Effector CD8-positive, alpha-beta T cell (primary cell): ENCODE results near the gene SLC46A1.
"Not testable (repeated sequence)": the region's sequence is repeated elsewhere in the genome, so short reads cannot be mapped to it uniquely, and the experiment has no call there.

ENCODE experiments used
- DNase-seq: peaks from one replicate; lab custom pipeline; 2025; lab: John Stamatoyannopoulos, UW
- total RNA-seq, 4 experiments: gene quantifications; one replicate each; lab custom pipeline; 2026; lab: John Stamatoyannopoulos, UW

The SLC46A1 gene
- 1.6 to 6.2 (median 2.5) reads per million in 4 experiments for total RNA-seq

DNA sequence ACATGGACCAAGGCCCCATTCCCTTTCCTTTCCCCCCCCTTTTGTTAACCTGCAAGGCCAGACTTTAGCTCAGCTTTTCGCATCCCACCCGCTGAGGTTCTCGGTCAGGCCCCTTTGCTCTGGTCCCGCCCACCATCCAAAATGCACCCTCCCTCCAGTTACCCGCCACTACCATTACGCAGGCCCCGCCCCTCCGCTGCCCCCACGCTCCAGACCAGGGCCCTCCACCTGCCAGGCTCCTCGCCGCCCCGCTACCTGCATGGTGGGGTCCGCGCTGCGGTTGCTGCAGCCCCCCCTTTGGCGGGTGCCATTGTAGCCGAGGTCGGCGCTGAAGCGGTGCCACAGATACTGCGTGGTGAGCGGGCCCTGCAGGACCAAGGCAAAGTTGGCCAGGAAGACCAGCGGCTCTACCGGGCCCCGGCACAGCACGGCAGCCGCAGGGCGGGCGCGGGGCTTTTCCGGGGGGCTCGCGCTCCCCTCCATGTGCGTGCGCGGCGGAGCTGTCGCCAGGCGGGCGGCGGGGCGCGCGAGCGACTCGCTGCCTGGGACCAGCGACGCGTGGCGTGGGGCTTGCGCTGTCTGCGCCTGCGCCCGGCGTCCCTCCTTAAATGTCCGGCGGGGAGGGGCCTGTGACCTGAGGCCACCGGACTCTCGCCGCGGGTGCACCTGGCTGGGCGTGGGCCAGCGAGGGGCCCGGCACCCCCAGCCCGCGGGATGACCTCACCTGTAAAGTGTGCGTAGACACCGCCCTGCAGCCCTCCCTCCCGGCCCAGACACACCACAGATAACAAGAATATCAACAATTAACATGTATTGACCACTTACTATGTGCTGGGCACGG lies at the start of gene SLC46A1:
Gene SLC46A1 (minus strand): TSS at position 581 of the 841 bp plus-strand sequence. CDS start 98 bp downstream, at position 483.
- DNase-seq, result no peak

DNA sequence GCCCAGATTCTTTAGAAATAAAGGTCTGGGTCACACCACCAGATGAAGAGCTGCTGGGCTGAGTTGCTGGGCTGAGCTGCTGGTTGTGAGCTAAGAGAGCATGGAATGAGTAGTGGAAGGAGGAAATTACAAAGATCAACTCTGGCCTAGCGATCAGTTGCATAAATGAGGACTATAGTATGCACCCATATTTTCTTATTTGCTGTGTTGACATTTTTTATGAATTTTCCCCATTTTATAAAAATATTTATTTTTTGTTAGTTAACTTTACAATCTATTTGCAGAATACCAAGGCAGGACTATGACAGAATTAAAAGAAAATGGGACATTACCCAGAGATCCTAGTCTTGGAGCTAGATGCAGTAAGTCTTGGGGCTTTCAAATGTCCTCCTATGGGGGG lies 43.8 kb upstream of the SLC46A1 start:
- DNase-seq, result no peak

DNA sequence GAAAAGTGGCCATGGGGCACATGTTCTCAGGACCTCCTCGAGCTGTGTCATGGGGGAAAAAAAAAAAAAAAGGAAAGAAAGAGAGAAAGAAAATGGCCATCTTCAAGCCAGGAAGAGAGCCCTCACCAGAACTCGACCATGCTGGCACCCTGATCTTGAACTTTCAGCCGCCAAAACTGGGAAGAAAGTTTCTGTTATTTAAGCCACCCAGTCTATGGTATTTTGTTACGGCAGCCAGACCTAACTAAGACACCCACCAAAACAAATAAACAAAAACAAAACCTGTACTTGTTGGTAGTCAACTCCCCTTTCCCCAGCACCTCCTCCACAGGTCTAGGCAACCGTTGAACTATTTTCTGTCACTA lies 41.4 kb upstream of the SLC46A1 start:
- DNase-seq, result no peak

DNA sequence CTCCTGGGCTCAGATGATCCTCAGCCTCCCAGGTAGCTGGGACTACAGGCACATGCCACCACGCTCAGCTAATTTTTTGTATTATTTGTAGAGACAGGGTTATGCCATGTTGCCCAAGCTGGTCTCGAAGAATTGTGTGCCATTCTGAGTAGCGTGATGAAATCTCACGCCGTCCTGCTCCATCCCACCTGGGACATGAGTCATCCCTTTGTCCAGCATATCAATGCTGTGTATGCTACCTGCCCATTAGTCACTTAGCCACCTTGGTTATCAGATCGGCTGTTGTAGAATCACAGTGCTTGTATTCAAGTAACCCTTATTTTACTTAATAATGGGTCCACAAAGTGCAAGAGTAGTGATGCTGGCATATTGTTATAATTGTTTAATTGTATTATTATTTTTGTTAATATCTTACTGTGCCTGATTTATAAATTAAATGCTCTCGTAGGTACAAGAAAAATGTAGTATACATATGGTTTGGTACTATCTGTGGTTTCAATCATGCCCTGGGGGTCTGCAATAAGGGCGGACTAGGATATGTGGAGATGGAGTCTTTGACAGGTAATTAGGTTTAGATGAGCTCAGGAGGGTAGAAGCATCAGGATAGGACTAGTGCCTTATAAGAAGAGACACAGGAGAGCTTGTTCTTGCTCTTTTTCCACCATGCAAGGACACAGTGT lies 40.8 kb upstream of the SLC46A1 start:
- no peak for DNase-seq

DNA sequence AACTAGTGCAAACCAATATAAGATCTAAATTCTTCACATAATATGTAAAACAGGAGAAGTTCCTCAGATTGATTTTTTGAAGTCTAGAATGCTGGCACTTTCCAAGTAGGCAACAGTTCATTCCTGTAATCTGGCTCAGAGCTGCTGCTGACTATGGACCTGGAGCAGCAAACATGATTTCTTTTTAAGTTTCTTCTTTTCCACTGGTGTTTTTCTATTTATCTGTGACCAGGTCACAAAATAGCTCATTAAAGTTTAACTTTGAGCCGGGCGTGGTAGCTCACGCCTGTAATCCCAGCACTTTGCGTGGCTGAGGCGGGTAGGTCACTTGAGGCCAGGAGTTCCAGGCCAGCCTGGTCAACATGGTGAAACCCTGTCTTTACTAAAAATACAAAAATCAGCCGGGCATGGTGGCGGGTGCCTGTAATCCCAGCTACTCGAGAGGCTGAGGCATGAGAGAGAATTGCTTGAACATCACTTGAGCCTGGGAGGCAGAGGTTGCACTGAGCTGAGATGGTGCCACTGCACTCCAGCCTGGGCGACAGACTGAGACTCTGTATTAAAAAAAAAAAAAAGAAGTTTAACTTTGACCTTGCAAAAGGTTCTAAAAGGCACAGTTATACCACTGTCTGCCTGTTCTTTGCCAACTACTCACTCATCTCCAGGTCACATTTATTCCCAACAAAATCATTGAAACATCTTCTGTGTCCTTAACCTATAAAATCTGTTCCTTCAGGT lies 38.1 kb upstream of the SLC46A1 start:
- DNase-seq, result no peak

DNA sequence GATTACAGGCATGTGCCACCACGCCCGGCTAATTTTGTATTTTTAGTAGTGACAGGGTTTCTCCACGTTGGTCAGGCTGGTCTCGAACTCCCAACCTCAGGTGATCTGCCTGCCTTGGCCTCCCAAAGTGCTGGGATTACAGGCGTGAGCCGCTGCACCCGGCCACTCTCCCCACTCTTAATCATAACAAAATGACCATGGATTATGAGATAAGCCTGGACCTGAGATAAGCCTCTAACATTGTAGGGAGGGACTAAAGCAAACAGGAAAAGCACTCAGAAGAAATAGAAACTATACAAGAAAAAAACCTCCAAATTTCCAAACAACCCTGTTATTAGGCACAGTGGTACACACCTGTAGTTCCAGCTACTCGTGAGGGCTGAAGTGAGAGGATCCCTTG lies 28.3 kb upstream of the SLC46A1 start:
- not testable (repeated sequence) for DNase-seq

DNA sequence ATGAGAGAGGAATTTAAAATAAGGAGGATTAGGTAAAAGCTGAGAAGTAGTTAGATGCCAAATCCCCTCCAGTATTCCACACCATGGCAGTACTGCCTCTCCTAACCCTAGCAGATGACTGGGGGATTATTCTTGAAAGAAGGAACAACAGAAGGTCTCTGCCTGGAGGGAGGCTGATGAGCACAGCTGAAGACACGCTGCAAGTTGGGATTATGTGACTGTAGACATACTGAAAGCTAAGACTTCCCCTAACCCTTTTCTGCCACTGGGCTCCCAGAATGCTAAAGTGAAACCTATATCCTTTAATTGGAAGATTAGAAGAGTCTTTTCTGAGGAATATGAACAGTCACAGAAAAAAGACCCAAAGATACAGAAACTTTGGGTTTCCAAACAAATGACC lies 27.7 kb upstream of the SLC46A1 start:
- no peak for DNase-seq

DNA sequence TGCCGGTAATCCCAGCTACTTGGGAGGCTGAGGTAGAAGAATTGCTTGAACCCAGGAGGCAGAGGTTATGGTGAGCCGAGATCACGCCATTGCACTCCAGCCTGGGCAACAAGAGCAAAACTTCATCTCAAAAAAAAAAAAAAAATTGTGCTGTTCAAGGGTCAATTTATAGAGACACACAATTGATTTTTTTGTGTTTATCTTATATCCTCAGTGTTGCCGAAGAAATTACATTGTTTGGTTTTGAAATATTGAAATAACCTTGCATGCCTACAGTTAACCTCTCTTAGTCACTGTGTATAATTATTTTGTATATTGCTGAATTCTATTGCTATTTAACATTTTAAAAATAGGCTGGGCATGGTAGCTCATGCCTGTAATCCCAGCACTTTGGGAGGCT lies 22.0 kb upstream of the SLC46A1 start:
- DNase-seq, result not testable (repeated sequence)

DNA sequence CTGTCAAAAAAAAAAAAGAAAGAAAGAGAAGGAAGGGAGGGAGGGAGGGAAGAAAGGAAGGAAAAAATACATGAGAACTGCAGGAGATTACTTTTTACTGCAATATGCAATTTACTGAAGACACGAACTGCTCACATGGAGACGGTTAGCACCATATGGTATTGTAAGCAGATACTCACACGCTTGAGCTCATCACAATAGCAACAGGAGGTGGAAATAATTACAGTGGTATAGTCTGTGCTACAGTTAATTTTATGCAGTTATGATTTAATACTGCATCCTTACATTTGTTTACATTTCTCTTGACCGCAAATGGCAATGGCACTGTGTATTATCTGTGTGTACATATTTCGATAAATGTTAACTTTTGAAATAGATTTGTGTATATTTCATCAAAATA lies 21.4 kb upstream of the SLC46A1 start:
- DNase-seq, result no peak

DNA sequence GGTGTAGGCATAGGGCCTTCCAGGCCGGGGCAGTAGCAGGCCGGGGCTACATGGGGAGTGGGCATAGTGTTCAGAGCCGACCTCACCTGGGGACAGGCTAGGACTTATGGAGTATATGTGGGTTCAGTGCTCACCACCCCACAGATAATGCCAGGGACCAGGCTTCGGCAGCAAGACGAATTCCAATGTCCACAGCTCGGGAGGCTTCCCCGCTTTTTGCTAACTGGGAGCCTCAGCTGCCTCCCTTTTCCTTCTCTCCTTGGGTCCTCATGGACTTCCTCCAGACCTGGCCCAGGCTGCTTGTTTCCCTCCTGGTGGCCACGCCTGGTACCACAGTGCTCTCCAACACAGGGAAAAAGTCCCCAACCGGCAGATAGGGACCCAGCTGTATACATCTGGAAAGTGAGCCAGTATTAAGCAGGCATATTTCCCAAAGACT lies 20.1 kb upstream of the SLC46A1 start:
- no peak for DNase-seq

DNA sequence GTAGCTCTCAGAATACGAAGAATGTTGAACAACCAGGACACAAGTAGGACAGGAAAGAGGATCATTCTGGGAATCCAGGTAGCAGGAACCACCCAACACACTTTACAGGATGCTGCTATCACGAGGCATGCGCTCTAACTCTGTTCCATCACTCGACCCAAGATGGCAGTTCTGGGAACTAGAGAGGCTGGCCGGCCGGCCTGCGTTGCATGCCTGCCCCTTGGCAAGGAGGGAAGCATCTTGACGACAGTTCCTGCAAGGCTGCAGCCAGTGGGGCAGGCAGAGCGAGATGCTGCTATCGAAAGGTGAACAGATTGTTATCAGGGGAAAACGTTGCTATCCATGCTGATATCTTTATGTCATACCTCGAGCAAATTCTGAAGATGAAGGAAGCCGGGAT lies 19.2 kb upstream of the SLC46A1 start:
- no peak for DNase-seq

DNA sequence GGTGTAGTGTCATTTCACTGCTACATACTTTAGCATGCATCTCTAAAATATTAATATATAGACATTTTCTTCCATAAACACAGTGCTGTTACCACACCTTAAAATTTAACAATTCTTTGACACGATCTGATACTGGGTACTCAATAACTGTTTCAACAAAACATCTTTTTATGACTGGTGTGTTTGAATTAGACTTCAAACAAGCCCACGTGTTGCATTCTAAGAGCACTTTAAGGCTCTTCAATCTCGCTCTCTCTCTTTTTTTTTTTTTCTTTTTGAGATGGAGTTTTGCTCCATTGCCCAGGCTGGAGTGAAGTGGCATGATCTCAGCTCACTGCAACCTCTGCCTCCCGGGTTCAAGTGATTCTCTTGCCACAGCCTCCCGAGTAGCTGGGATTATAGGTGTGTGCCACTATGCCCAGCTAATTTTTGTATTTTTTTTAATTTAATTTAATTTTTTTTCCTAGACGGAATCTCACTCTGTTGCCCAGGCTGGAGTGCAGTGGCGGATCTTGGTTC lies 15.8 kb upstream of the SLC46A1 start:
- DNase-seq, result no peak

DNA sequence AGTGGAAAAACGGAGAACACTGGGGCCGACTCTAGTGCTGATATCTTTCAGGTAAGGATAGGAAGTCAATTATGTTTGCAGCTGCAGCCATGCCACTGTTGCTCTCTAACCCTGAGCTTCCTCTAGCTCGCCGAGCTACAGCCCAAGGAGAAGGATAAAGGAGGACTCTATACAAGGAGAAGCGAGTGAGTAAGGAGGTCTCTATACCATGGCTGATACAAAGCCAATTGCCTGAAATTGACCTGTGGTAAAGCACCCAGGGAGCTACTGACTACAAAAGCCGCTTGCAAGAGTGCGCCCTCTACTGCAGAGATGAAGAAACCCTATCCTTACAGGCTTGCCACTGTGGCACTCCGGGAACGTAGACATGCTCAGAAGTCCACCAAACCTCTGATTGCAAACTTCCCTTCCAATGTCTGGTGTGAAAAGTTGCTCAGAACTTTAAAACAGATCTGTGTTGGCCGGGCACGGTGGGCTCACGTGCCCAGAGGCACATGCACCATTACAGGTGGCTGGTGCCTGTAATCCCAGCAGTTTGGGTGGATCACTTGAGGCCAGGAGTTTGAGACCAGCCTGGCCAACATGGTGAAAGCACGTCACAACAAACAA lies 10.8 kb upstream of the SLC46A1 start:
- no peak for DNase-seq

DNA sequence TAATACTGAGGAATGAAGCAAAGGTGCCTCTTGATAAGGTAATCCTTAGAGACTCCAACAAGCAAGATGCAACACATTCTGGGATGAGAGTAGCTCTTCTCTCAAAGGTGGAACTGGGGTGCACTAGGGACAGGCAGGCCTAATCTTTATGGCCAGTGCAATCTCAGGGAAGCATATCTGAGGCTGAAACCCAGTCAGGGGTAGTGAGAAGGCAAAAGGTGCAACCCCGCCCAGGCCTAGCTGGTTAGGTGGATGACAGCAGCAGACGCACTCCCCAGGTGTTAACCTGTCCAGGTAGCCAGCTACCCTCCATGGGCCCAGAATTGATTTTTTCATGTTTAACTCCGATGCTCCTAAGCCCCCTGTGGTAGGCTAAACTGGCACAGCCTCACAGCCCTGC lies 9.9 kb upstream of the SLC46A1 start:
- no peak for DNase-seq

DNA sequence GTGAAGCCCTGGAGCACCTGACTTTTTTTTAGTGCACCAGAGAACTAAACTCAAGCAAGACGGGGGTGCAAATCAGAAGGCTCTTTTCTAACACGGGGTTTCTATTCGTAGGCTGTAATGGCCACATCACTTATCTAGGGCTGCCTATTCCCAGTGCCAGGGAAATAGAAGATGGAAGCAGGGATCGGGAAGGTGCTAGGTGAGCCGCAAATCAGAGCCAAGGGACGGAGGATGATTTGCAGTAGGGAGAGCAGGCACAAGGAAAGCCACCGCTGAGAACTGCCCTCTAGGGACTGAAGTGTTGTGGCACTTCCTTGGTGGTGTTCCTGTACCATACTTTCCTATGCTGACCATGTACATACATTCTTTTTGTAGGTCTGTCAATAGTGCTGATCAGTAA lies 7.8 kb upstream of the SLC46A1 start:
- no peak for DNase-seq

DNA sequence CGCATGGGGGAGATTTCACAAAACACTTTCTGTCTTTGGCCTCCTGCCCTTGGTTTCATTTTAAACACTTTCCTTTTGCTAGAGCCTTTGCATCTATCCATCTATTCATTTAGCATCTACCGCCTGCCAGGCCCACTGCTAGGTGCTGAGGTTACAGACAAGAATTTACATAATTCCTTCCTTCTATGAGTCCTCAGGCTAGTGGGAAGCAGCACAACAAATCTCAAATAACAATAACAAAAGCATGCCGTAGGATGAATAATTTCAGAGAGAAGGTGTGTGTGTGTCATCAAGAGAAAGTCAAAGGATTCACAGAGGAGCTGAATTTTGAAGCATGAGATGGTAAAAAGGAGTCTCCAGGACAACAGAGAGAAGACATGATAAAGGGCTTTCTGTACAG lies 6.1 kb upstream of the SLC46A1 start:
- no peak for DNase-seq

DNA sequence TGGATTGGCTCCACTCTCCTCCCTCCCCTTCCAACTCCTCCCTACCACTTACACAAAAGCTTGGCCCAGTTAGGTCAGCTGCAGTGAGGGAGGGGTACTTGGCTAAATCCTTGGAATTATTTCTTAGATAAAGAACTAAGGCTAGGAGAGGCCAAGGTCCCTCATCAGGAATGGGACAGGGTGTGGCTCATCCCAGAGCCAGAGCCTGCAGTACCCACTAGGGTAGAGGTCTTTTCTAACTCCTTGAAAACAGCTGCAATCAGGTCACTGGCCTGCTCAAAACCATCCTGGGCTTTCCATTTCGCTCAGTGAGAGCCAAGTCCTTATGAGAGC lies 1.9 kb upstream of the SLC46A1 start:
- DNase-seq, result no peak

DNA sequence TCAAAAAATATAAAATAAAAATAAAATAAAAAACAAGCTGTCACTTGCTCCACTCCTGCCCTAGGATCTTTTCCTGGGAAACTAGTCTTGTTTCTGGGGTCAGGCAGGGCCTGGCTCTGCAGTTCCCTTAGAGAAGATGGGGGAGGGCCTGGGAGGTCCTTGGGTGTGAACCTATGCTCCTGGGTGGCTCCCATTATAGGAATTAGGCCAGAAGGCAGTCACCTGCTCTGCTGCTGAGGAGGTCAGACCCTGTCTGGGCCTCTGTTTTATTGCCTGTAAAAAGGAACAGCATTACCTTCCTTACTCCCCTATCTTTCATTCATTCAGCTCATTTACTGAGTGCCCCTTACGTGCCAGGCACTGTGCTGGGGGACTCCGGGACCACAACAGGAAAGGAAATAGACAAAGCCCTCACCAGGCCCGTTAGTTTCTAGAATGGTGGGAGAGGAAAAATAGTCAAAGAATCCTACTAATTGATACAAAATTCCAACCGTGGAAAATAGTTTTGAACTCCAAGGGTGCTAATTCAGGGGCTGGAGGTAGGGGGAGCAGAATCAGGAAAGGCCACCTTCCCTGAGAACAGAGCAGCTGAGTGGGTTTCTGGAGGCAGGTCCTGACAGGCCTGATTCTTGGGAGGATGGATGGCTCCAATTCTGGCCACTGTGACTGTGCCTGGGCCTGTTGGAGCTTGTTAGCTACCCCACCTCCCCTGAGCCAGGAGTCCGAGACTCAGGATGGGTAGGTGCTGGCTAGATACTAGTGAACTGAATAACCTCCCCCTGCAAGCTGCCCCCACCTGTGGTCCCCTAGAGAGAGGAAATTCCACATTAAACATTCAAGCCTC lies 1.3 kb upstream of the SLC46A1 start:
- no peak for DNase-seq

DNA sequence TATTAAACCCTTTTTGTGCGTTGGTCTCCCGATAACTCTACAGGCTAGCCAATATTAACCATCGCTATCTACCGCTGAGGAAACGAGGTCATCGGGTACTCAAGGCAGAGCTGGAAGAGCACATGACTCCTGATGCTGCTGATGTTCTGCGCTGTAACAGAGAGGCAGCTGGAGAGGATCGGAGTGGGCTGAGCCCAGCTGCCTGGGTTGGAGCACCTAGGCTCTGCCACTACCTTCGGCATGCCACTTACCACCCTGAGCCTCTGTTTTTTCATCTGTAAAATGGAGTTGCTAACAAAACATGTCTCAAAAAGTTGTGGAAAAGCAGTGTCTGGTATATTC lies 432 bp upstream of the SLC46A1 start:
- no peak for DNase-seq

DNA sequence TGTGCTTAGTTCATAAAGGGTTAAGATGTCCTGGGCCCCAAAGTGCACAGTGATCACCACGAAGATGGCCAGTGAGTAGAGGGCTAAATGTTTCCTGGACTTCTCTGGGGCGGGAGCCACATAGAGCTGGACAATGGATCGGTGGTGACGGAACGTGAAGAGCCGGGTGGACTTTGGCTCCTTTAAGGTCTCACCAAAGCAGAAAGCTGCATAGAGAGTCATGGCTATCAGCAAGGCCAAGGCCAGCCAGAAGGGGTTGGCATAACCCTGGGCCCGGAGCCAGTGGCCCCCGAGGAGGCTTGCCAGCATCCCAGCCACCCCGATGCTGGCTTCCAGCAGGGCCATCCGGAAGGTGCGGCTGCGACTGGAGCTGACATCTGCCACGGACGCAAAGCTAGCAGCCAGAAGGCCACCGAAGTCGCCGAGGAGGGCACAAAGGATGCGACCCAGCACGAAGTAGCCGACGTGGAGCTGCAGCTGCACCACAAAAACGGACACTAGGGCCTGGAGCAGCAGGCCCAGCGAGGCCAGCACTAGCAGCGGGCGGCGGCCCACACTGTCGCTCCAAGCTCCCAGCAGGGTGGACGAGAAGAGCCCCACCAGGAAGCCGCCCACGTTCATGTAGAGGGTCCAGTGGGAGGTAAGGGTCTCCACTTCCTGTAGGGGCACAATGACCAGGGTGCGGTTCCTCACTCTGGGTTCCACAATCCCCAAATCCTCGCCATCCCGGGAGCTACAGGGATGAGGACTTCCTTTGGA lies 1.0 kb downstream of the SLC46A1 start:
- no peak for DNase-seq

DNA sequence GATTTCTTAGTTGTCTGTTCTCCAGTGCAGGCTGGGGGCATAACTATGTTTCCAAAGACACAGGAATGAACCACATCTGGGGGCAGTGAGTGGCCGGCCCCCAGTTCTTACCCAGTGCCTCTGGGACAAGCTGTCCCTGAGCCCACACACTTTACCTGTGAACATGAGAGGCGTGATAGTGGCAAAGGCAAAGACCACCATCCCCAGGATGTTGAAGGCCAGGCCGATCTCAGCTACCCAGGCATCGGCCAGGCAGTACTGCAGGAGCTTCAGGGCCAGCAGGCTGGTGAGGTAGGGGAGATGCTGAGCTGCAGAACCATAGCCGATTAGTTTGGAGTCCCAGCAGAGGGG lies 1.6 kb downstream of the SLC46A1 start:
- DNase-seq, result no peak
